Stimulated activated CD4-positive, alpha-beta T cell treated with anti-CD3 and anti-CD28 coated beads, Interleukin-1b, Interleukin-23, amount 100 ng/mL, for 48 hours (primary cell): ENCODE data around the gene TMEM186.
"Not testable (repeated sequence)": the region's sequence is repeated elsewhere in the genome, so short reads cannot be mapped to it uniquely, and the experiment has no call there.

Source experiments
- DNase-seq: peaks from one replicate; pipeline ENCODE4 v3.0.0-alpha.2; 2020

The TMEM186 gene, protein sequence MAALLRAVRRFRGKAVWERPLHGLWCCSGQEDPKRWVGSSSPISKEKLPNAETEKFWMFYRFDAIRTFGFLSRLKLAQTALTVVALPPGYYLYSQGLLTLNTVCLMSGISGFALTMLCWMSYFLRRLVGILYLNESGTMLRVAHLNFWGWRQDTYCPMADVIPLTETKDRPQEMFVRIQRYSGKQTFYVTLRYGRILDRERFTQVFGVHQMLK

DNA sequence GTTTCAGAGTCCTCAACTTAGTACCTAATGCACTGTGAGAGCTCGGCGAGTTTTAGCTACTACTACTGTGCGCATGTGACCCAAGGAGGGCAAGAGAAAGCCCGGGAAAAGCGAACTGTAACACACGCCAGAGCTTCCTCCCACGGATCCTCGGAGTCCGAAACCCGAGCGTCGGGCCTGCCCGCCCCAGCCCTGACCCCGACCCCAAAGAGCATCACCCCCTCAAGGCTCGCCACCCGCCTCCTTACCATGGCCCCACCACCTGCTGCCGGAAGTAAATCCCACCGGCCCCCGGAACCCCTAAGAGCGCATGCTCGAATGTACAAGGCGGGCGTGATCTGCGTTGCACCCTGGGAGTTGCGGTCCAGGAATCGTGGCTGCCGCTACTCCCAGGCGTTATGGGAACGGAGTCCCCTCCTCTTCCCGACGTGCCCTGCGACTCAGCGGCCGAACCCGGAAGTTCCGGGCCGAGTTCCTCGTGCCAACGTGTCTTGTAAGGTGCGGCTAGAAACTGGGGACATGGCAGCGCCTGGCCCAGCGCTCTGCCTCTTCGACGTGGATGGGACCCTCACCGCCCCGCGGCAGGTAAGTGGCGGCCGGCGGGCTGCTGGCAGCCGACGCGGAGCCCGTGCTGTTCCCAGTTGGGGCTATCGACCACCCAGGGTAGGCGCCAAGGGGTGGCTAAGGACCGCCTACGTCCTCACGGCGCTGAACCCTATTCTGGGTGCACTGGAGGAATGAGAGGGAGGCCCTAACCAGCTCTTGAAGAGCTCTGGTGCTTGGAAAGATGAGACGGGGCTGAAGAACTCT lies at the start of gene TMEM186, which contains the start of gene PMM2:
TSS of gene TMEM186 (minus strand) at position 276 of the 810 bp plus-strand sequence. CDS start at position 251, 25 bp downstream.
TSS of gene PMM2 (plus strand) at position 476 of the 810 bp plus-strand sequence. CDS start at position 520, 44 bp downstream.
- peak; percentile 96 for DNase-seq

DNA sequence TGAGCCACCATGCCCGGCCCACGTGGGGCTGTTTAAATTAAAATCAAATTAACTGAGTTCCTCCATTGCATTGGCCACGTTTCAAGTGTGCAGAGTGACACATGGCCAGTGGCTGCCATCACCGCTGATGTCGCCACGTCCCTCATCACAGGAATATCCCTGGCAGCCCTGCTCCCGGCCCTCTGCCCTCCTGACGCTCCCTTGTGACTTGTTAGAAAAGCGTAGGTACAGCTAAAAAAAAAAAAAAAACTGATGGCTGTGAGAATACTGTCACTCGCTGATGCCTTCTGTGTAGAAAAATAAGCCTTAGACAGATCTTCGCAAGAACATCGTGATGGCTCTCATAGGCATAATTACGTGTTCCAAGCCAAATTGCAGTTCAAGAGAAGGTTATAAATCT lies 49.7 kb upstream of the TMEM186 start:
- DNase-seq, result no peak

DNA sequence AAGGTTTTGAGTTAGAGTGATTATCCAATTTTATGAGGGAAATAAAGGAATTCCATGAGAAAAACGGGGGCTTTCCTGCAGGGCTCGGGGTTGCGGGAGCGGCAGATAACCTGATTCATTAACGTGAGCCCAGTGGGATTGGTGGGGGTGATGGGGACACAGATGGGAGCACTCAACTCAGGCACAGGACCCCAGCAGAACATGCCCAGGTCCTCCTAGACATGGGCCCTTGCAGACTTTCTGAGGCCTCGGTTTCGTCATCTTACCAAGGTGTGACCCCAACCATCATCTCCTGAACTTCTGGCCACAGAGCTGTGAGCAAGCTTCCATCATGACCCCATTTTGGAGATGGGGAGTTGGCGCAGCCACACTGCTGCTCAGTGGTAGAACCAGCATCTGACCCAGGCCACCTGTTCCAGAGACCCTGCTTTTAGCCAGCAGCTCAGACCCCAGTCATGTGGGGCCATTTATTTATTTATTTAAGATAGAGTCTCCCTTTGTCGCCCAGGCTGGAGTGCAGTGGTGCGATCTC lies 49.0 kb upstream of the TMEM186 start:
- no peak for DNase-seq

DNA sequence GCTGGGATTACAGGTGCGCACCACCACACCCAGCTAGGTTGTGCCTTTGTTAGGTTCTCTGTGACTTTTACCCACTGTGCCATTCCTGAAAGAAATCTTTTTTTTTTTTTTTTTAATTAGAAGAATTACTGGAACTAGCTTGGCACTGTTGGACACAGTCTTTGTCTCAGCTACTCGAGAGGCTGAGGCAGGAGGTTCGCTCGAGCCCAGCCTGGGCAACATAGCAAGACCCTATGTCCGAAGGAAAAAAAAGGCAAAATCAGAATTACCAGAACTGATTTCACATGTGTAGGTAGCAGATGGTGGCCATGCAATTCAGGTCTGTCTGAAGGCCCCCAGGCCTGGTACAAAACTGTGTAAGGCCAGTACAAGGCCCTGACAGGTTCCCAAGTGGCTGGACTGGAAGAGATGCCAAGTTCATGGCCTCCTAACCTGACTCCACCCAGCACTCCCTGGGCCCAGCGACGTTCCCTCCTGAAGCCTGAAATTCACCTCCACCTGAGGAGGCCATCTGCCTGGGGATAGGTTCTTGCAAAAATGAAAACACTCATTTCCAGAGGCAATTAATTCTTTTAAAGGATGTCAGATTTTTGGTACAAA lies 48.4 kb upstream of the TMEM186 start:
- DNase-seq, result no peak

DNA sequence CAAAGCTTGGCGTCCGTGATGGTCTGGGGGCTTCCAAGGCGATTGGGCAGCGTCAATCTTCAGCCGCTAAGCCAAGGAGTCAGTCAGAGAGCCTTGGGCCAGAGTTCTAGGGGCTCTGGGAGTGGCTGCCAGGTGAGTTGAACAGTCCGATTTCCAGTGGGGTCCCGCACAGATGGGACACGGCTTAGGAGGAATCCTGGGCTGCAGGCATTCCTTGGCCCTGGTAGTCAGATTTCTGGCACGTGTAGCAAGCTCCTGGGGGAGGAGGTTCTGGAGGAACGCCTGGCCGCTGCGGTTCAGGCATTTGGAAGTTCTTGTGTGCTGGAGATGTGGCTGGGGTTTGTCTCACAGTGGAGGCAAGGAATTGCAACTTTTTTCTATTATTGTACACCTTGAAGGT lies 45.9 kb upstream of the TMEM186 start:
- not testable (repeated sequence) for DNase-seq

DNA sequence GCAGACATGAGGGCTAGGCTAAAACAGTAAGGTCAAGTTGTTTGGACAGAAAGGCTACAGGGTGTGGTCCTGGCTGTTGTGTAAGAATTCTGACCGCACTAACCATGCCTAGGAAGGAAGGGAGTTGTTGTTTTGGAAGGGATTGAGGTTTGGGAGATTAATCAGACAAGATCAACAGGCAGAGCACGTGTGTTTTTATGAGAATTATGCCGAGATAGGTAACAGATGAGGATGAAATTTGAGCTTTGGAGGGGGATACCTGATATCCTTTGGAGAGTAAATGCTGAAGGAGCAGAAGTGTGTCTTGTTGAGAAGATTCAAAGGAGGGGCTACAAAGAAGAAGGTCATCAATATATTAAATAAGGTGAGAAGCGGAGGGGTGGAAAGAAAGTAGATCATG lies 44.6 kb upstream of the TMEM186 start:
- not testable (repeated sequence) for DNase-seq

DNA sequence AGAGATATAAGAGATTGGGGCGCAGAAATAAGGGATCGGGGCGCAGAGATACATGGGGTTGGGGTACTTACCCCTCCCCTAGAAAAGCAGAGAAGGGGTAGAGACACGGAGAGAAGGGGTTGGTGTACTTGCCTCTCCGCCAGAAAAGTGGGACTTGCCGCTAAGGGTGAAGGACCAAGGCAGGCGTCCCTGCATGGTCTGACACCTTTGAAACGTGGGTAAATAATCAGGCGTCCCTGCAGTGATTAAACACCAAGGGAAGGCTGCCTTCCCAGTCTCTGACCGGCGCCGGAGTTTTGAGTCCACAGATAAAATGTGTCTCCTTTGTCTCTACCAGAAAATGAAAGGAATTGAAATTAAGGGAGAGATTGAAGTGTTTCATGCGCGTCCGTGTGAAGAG lies 40.2 kb upstream of the TMEM186 start:
- DNase-seq, result not testable (repeated sequence)

DNA sequence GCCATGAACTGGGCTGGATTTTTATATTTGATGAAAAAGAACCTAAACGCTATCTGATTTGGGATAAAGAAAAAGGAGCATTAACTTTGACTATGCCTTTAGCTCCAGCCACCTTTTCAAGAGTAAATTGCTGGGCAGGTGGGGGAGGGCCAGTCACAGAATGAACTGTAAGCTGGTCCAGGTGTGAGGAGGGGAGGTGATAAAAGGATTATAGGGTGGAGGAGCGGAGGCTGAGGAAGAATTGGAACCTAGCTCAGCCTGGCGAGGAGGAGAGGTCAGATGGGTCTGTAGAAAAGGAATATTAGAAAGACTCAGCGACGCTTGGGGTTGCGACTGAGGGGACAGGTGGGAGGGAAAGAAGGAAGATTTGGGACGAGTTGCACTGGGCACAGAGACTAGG lies 39.4 kb upstream of the TMEM186 start:
- not testable (repeated sequence) for DNase-seq

DNA sequence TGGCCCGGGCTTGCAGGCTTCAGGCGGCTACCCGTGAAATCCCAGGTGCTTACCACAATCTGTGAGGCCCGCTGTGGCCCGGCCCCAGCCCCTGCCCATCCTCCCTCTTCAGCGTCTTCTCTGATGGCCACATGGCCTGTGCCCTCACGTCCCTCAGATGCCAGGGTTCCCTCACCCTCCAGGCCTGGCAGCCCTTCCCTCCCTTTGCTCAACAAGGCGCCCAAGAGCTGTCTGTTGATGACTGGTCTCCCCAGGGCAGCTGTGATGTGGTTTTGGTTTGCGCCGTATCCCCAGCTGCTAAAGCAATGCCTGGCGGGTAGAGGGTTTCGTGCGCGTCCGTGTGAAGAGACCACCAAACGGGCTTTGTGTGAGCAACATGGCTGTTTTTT lies 35.3 kb upstream of the TMEM186 start:
- DNase-seq, result no peak

DNA sequence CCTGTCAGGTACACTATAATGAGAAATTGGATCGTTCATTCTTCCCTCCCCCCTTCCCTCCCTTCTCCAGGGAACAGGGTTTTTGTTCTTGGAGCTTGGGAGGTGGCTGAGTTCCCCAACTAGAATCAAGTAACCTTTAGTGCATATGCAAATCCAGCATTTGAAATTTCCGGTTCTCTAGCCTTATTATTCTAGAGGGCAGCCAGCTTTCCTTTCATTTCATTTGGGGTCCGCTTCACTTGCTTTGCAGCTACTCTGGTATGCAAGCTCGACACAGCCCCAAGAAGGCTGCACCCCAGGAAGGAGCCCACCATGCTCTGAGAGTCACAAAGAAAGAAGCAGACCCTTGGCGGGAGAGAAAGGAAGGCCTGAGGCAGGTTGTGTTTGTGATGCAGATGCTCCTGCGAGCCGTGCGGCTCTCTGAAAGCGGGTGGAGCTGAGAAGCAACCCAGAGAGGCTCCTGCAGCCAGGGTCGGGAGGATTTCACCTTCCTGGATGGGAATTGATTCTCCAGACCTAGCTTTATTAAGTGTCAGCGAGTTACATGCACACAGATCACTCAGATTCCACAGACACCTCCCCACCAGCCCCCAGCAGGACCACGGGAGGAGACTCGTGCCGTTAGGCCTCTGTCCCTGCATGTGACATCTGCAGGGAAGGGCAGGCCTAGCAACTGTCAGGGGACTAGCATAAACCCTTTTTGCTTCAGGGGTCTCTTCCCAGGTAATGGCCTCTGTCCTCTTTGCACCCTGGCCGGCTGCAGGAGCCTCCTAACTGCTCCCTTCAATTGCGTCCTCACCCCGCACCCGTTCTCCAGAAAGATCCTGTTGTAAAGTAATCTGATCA lies 34.7 kb upstream of the TMEM186 start:
- no peak for DNase-seq

DNA sequence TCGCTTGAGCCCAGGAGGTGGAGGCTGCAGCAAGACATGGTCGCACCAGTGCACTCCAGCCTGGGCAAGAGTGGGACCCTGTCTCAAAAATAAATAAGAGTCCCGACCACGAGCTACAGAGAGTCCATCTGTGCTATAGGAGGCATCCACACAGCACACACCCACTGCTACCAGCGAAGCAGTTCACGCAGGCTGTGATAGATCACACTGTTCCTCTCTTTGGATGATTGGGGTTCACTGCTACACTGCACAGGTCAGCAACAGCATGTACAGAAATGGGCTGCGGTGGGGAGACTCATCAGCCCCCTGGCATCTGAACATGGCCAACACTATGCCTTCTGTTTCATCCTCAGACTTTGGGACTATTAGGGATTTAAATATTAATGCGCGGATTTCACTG lies 34.0 kb upstream of the TMEM186 start:
- DNase-seq, result no peak

DNA sequence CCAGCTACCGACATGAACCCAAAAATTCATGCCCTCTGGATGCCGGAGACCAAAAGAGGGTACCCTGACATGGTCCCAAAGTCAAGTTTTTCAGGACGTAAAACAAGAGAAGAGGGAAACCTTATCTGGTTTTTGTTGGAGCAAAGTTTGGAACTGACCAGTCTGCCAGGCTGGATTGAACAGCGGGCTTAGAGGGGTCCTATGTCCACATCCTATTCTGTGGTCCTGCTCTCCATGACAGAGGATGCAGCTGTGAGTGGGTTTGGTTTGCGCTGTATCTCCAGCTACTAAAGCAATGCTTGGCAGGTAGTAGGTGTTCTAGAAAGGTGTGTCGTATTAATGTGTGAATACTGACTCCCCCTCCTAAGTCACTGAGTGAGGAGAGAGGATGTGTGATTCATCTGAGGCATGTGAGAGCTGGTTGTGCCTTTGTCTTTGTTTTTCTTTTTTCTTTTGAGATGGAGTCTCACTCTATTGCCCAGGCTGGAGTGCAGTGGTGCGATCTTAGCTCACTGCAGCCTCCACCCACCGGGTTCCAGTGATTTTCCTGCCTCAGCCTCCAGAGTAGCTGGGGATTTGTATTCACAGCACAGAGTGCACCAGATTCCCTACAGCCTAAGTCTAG lies 31.2 kb upstream of the TMEM186 start:
- DNase-seq, result no peak

DNA sequence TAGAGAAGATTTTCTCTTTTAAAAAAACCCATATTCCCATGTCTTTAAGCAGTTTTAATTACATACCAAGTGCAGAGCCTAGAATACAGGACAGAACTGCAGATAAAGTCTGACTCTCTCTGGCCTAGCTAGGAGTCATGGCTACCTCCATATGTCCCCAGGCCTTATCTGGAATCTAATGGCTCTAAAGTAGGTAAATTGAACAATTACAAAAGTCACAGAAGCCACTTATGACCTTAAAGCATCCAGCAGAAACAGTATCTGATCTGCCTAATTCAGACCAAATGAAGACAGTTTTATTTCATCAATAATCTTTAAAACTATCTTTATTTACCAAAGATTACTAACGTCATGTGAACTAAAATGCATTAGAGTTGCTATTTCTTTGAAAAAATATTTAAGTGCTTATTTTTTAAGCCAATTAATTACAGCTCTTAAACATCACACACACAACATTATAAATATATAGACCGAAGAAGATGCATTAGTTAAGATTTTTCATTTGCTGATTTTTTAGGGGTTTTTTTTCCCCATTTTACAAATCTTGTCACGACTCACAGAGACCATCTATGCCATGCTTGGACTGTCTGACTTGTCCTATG lies 28.9 kb upstream of the TMEM186 start:
- DNase-seq, result no peak

DNA sequence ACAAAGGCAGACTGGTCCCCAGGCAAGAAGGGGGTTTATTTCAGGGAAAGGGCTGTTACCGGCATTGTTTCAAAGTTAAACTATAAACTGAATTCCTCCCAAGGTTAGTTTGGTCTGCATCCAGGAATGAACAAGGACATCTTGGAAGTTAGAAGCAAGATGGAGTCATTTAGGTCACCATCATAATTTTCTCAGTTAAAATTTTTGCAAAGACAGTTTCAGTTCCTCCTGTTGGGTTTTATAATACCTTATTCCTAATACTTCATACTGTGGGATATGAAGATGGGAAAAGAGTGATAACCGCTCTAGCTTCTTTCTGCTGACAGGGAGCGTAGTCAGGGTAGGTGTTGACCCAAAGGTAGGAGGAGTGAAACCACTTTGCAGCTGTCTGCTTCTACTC lies 25.0 kb upstream of the TMEM186 start:
- no peak for DNase-seq

DNA sequence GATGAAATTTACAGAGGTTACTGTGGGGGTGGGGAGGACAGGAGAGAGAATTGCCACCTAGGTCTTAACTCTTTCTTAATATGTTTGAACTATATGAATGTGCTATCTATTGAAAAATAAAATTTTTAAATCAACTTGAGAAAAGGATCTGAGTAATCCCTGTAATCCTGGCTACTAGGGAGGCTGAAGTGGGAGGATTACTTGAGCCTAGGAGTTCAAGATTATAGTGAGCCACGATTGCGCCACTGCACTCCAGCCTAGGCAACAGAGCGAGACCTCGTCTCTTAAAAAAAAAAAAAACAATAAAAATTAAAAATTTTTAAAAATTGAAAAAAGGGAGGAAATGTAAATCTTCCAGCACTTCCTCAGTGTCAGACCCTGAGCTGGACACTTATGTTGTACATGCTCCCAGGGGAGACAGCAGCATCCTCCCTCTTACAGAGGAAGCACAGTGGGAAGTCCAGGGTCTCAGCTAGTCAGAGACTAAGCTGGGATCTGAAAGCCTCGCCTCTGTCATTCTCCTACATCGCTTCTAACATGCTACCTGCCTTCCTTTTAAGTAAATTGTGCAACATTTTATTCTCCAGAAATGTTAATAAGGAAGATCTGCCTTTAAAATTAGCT lies 22.1 kb upstream of the TMEM186 start:
- DNase-seq, result no peak

DNA sequence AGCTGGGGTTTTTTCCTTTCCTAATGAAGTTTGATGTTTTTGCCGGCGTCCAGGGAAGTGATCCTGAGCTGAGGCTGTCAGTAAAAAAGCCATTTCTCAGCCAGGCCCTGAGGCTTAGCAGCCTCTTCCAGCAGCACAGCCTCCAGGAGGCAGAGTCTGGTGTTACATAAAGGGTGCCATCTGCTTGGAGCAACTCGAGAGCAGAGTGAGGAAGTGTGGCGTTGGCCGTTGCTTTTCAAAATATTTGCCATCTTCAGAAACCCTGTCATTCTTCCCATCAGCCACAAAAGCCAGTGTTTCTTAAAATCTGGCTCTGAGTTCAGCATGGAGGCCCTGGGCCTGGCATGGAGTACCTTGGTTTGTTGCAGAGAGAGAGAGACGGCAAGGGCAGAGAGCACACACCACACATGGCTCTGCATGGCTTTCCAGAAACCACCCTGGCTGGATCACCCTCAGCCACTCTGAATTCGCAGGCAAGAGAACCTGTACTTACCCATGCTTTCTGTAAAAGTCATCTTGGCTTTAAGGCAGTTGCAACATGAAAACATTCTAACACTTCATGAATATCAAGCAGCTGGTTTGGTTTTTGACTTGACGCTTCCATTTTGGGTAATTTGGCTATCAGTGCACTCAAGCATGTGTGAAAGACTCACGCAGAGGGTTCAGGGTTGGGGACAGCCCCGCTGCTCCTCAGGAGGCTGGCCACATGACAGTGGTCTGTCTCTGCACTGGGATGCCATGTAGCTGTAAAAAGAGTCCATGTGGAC lies 21.2 kb upstream of the TMEM186 start:
- no peak for DNase-seq

DNA sequence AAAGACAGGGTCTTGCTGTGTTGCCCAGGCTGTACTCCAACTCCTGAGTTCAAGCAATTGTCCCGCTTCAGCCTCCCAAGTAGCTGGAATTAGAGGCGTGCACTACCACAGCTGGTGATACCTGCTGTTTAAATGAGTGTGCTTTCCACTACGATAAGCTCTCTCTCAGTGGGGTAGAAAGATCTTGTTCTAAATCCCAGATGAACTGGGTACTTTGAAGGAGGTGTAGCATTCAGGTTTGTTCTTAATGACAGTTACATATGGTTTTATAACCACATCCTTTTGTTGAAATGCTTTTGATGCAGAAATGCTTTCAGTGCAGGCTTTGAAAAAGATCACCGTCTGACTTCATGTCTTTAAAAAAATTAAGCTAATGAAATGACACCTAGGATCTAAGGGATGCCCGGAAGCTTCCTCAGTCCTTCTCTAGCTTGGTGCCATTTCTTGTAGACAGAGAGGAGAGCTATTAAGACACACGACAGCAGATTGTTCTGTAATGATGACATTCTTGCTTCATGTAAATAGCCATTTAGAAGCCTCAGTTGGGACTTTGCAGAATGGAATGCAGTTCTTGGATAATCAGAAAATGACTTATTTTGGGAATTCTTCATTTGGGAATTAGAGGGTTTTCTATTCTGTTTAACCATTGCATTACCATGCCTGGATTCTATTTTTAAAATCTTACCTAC lies 19.7 kb upstream of the TMEM186 start:
- no peak for DNase-seq

DNA sequence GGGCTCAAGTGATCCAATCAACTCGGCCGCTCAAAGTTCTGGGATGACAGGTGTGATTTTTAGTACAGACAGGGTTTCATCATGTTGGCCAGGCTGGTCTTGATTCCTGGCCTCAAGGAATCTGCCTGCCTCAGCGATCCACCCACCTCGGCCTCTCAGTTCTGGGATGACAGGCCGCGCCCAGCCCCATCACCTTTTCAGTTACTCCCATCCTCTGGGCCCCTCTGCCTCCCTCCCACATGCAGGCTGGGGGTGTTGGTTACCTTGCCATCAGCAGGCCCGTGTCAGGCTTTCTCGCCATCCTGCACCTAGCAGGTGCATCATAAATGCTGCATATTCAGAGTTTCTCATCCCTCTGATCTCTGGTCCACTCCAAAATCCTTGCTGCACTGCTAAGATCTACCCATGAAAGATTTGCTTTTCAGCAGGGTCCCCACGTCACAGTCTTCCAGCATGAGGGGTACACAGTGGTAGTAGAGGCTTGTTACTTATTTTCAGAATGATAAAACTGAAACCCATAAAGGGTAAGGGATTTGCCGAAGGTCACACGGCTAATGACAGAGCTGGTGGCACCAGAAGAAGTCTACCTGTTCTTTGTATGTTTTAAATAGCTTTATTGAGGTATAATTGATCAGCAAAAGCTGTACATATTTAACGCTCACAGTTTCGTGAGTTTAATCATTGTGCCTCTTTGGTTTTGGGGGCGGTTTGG lies 16.8 kb upstream of the TMEM186 start:
- DNase-seq, result no peak

DNA sequence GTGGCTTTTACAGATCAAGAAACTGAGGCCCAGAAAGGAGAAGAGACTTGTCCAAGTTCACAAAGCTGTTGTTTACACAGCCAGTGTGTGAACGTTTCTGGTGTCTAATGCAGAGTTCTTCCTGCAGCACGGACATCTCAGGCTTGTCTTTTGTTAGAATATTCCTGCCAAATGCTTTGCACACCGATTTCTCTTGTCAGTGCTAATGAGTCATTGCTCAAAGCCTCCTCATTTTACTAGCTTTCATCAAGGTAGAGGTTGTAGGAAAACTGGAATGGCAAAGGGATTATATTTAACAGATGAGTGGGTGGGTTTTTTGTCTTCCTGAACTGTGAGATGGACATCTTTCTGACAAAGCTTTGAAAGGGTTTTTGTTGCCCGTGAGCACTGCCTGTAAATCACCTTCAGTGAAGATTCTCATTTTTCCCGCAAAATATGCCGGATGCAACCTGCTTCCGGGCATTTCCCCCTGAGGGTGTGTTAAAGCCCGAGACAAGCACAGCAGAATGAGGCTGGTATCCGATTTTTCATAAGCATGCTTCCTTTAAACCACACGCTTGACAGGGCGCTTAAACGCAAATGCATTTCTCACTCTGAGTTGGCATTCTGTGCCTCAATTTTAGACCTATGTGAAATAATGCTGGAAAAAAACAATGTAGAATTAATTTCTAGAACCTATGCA lies 14.9 kb upstream of the TMEM186 start:
- no peak for DNase-seq
